Measurements from ENCODE around the gene TLR10.
A peak's percentile ranks its signal among the peaks of the same experiment; 100 is the strongest.

Gene TLR10

GRCh38 chr4:38804654-38805295 is 22.0 kb upstream of the TLR10 start, which contains the start of gene TLR1:
Gene TLR1 (minus strand): TSS chr4:38804791. CDS start chr4:38798831, 5,960 bp downstream.
- peaks cover 21% of the 10 kb centered on the region for H3K9me3 Mint-ChIP-seq
- H3K36me3 Mint-ChIP-seq (ENCODE audit: low read depth), result no peaks in the 10 kb centered on the region
- H3K27me3 Mint-ChIP-seq (ENCODE audit: low read depth), result no peaks in the 10 kb centered on the region
- H3K4me1 Mint-ChIP-seq, result peaks cover 10% of the 10 kb centered on the region
- H3K27ac Mint-ChIP-seq, result peak within 1 kb of the TSS; percentile 74 to 96 (median 84)
- TF ChIP-seq, protein P1, sequence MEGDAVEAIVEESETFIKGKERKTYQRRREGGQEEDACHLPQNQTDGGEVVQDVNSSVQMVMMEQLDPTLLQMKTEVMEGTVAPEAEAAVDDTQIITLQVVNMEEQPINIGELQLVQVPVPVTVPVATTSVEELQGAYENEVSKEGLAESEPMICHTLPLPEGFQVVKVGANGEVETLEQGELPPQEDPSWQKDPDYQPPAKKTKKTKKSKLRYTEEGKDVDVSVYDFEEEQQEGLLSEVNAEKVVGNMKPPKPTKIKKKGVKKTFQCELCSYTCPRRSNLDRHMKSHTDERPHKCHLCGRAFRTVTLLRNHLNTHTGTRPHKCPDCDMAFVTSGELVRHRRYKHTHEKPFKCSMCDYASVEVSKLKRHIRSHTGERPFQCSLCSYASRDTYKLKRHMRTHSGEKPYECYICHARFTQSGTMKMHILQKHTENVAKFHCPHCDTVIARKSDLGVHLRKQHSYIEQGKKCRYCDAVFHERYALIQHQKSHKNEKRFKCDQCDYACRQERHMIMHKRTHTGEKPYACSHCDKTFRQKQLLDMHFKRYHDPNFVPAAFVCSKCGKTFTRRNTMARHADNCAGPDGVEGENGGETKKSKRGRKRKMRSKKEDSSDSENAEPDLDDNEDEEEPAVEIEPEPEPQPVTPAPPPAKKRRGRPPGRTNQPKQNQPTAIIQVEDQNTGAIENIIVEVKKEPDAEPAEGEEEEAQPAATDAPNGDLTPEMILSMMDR (IDR thresholded peaks at IDR 0.05; ENCODE audit: unreplicated experiment in 3 of 3), result peak; percentile 28 to 51 (median 48)
- H3K4me3 Mint-ChIP-seq, result peak within 1 kb of the TSS in 2 of 3 experiments; percentile 36 to 73

GRCh38 chr4:38803833-38804653 is 21.3 kb upstream of the TLR10 start:
- H3K4me1 Mint-ChIP-seq, result peaks cover 10% of the 10 kb centered on the region
- H3K27ac Mint-ChIP-seq, result peak overlapping the region; percentile 74 to 96 (median 84)
- TF ChIP-seq, protein P1 (IDR thresholded peaks at IDR 0.05; ENCODE audit: unreplicated experiment in 3 of 3), result no peak
- H3K4me3 Mint-ChIP-seq, result peak overlapping the region in 2 of 3 experiments; percentile 36 to 73
- no peaks in the 10 kb centered on the region for H3K27me3 Mint-ChIP-seq (ENCODE audit: low read depth)
- no peaks in the 10 kb centered on the region for H3K36me3 Mint-ChIP-seq (ENCODE audit: low read depth)
- H3K9me3 Mint-ChIP-seq, result peaks cover 18% of the 10 kb centered on the region

DNA sequence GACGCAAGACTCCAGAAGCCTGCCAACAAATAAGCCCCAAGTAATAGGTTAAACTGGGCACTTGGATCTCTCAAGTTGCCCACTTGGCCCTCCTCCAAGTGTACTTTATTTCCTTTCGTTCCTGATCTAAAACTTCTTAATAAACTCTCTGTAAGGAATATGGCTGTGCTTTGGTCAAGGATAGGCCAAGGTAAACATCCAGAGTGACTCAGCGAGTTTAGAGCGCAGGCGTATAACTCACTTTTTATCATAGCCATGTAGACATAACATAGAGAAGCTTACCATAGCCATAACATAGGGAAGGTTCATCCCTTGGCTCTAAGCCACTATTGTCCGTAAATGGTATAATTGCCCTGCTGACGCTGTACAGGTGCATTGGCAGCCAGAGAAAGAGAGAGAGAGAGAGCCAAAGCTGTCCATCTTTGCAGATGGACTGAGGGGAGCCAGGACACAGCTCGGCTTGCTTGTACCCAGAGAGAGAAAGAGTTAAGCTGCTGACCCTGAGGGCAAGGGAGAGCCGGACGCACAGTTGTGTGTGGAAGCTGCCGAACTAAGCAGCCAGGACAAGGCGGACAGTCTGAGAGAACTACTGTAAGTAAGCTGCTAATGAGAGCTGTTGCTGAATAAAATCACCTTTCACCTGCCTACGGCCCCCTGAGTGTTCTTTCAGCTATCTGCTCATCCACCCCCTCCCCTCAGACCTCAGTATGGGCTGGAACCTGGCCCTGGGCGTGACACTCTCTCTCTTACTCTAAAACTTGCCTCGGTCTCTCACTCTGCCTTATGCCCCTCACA is 20.0 kb upstream of the TLR10 start:
- Mint-ChIP-seq H3K4me1 (peaks cover 10% of the 10 kb centered on the region), H3K27ac (no peak overlapping the region), H3K27me3 (ENCODE audit: low read depth) (no peaks in the 10 kb centered on the region), H3K9me3 (peaks cover 18% of the 10 kb centered on the region), H3K4me3 (no peak overlapping the region), H3K36me3 (ENCODE audit: low read depth) (no peaks in the 10 kb centered on the region)
- TF ChIP-seq, protein P1 (IDR thresholded peaks at IDR 0.05; ENCODE audit: unreplicated experiment in 3 of 3), result no peak

- Mint-ChIP-seq H3K27me3 (ENCODE audit: low read depth) (no peaks in the 10 kb centered on the region), H3K4me3 (no peak overlapping the region), H3K36me3 (ENCODE audit: low read depth) (no peaks in the 10 kb centered on the region), H3K4me1 (peaks cover 10% of the 10 kb centered on the region), H3K27ac (no peak overlapping the region), H3K9me3 (peaks cover 18% of the 10 kb centered on the region)
- TF ChIP-seq, protein P1 (IDR thresholded peaks at IDR 0.05; ENCODE audit: unreplicated experiment in 3 of 3), result no peak
These were observed 18.2 kb upstream of the TLR10 start for GRCh38 chr4:38800961-38801450.

- no peaks in the 10 kb centered on the region for H3K36me3 Mint-ChIP-seq (ENCODE audit: low read depth)
- TF ChIP-seq, protein P1 (IDR thresholded peaks at IDR 0.05; ENCODE audit: unreplicated experiment in 3 of 3), result no peak
- no peaks in the 10 kb centered on the region for H3K27me3 Mint-ChIP-seq (ENCODE audit: low read depth)
- peaks cover 10% of the 10 kb centered on the region for H3K4me1 Mint-ChIP-seq
- no peak overlapping the region for H3K27ac Mint-ChIP-seq
- H3K4me3 Mint-ChIP-seq, result no peak overlapping the region
- H3K9me3 Mint-ChIP-seq, result peaks cover 18% of the 10 kb centered on the region
These were observed 17.6 kb upstream of the TLR10 start for GRCh38 chr4:38800366-38800765.
